Activated naive CD4-positive, alpha-beta T cell treated with anti-CD3 and anti-CD28 coated beads, Interleukin-2, amount 50 U/mL, for 72 hours (primary cell): Measurements from ENCODE around the gene SND1. TPM values are rescaled to one million over a fixed set of nuclear protein-coding genes. Genes with fewer than 3 reads are reported as not detected.

Source experiments
- ATAC-seq, 2 donors: fragments of 150-1000 bp; cut with Tn5 transposase; 2 replicates each; pipeline ENCODE4 v1.10.0; 2021; ENCODE audit warnings: mild to moderate bottlenecking in 2 of 2, moderate library complexity in 2 of 2
- DNase-seq, 2 donors: peaks; one replicate each; pipeline ENCODE4 v3.0.0; 2021 to 2022; ENCODE audit warnings: low spot score in 2 of 2
- H3K27ac Mint-ChIP-seq, 2 donors: one replicate each; pipeline ENCODE4 v1.8.0; 2022; ENCODE audit warnings: mild to moderate bottlenecking in 2 of 2, mixed read lengths in 2 of 2
- H3K36me3 Mint-ChIP-seq, 2 donors: one replicate each; pipeline ENCODE4 v1.8.0; 2022; ENCODE audit warnings: mixed read lengths in 2 of 2
- H3K9me3 Mint-ChIP-seq, 2 donors: one replicate each; pipeline ENCODE4 v1.8.0; 2022; ENCODE audit warnings: mixed read lengths in 2 of 2
- total RNA-seq, 2 donors: library from RNA; stranded (reverse); gene quantifications; one replicate each; pipeline ENCODE4 v1.2.3, GENCODE V29; 2022

The SND1 gene
- total RNA-seq, 2 donors from 2014 or later, result 175 to 246 TPM

DNA sequence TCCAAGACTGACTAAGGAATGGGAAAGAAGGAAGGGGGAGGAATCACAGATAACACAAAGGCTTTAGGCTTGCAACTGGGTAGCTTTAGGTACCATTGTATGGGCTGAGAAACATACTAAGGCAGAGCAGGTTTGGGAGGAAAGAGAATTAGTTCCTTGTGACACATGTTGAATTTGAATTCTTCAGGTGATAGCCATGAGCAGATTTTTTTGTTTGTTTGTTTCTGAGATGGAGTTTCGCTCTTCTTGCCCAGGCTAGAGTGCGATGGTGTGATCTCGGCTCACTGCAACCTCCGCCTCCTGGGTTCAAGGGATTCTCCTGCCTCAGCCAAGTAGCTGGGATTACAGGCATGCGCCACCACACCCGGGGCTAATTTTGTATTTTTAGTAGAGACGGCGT, 4.4 kb upstream of the SND1 start:
- ATAC-seq (no peak), DNase-seq (no peak)
- H3K27ac Mint-ChIP-seq, result no peak overlapping the region
- peaks cover 7 to 12% of the 10 kb centered on the region in 2 donors for H3K36me3 Mint-ChIP-seq
- no peaks in the 10 kb centered on the region for H3K9me3 Mint-ChIP-seq

DNA sequence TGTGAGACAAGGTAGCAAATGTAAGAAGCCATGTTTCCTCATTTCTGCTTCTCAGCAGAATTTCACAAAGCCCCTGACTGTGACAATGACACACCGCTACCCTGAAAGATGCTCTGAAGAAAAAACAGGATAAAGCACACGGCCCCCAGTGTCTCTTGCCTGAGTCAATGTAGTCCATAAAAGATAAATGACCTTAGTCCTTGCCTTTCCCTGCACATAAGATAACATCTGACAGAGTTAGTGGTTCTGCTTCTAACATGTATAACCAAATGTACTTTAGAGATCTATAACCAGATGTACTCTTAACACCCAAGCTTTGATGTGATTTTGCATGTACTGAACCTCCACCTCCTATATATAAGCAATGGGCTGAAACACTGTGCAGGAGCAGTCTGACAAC, 3.0 kb upstream of the SND1 start:
- no peak overlapping the region for H3K27ac Mint-ChIP-seq
- H3K9me3 Mint-ChIP-seq, result no peaks in the 10 kb centered on the region
- ATAC-seq, result no peak

DNA sequence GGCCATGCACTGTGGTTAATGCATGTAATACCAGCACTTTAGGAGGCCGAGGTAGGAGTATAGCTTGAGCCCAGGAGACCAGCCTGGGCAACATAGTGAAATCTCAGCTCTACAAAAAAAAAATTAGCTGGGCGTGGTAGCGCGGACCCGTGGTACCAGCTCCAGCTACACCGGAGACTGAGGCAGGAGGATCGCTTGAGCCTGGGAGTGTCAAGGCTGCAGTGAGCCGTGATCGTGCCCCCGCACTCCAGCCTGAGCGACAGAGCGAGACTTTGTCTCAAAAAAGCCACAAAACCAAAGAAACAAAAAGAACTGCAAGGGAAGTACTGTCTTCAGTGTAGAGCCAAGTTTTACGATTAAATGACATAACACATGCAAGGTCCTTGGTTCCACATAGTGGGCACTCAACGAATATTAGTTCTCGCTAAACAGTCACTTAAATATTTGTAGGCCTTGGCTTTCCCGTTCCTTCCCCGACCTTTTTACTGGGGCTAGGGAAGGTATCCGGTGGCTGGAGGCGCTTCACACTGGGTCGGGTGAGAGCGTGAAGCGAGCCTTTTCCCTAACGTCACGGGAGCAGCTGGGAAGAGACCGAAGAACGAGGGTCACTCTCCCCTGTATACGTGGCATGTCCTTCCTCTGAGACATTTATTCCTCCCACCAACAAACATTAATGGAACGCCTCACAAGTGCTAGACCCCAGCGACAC, 993 bp upstream of the SND1 start:
- ATAC-seq (no peak), DNase-seq (peak in 1 of 2 donors; percentile 9)
- Mint-ChIP-seq H3K36me3 (peaks cover 22 to 24% of the 10 kb centered on the region in 2 donors), H3K27ac (peak overlapping the region in 1 of 2 donors; percentile 100), H3K9me3 (no peaks in the 10 kb centered on the region)

More for the DNA sequence above, 3.0 kb upstream of the SND1 start:
- peaks cover 11 to 20% of the 10 kb centered on the region in 2 donors for H3K36me3 Mint-ChIP-seq
- DNase-seq, result no peak

DNA sequence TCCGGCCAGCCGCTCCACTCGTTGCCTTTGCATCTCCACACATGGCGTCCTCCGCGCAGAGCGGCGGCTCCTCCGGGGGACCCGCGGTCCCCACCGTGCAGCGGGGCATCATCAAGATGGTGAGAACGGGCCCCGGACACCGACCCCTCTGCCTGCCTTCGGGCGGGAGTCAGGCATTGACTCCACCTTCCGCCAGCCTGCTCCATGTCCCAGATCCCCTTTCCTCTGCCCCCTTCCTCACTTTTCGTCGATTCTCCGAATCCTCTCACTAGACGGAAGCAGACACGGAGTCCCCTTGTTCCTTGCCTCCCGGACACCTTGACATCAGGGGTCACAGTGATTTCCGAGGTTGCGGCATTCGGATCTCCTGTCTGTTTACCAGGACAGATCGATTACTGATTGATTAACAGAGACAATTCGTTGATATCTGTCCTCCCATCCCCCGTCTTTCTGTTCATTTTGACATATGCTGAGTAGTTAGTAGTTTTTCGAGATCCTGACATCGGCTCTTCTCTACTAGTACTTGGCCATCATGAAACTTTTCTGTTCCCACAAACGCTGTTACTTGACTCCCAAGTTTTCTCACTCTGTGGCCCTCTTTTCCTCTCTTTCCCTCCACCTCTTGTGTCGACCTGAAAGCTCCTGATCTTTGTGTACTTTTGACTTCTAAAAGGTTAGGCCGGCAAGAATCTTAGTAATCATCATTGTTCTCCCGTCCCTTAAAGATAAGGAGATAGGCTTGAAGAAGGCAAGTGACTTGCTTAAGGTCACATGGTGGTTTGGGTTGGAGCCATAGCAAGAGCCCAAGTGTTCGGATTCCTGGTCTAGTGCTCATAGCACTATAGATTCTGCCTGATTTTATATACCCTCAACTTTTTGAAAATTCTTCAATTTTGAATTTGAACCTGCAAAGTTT, 597 bp downstream of the SND1 start:
- peak overlapping the region in 1 of 2 donors; percentile 100 for H3K27ac Mint-ChIP-seq
- H3K36me3 Mint-ChIP-seq, result peaks cover 22 to 33% of the 10 kb centered on the region in 2 donors
- H3K9me3 Mint-ChIP-seq, result no peaks in the 10 kb centered on the region
- no peak for DNase-seq
- peak; percentile 13 to 21 for ATAC-seq

DNA sequence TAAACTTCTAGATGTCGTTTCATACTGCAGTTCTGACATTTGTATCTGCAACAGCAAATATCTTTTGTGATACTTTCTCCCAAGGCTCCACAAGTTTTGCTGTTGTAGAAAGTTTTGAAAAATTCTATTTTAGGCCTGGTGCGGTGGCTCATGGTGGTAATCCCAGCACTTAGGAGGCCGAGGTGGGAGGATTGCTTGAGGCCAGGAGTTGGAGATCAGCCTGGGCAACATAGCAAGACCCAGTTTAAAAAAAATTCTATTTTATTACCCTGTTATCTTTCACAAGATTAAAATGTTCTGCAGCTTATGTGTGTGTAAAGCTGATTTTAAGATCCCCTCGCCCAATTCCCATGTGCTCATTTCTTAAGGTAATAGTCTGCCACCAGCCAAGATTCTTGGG, 1.4 kb downstream of the SND1 start:
- no peak for ATAC-seq
- H3K36me3 Mint-ChIP-seq, result peaks cover 22 to 34% of the 10 kb centered on the region in 2 donors
- DNase-seq, result no peak
- H3K27ac Mint-ChIP-seq, result peak overlapping the region in 1 of 2 donors; percentile 66
- H3K9me3 Mint-ChIP-seq, result no peaks in the 10 kb centered on the region

DNA sequence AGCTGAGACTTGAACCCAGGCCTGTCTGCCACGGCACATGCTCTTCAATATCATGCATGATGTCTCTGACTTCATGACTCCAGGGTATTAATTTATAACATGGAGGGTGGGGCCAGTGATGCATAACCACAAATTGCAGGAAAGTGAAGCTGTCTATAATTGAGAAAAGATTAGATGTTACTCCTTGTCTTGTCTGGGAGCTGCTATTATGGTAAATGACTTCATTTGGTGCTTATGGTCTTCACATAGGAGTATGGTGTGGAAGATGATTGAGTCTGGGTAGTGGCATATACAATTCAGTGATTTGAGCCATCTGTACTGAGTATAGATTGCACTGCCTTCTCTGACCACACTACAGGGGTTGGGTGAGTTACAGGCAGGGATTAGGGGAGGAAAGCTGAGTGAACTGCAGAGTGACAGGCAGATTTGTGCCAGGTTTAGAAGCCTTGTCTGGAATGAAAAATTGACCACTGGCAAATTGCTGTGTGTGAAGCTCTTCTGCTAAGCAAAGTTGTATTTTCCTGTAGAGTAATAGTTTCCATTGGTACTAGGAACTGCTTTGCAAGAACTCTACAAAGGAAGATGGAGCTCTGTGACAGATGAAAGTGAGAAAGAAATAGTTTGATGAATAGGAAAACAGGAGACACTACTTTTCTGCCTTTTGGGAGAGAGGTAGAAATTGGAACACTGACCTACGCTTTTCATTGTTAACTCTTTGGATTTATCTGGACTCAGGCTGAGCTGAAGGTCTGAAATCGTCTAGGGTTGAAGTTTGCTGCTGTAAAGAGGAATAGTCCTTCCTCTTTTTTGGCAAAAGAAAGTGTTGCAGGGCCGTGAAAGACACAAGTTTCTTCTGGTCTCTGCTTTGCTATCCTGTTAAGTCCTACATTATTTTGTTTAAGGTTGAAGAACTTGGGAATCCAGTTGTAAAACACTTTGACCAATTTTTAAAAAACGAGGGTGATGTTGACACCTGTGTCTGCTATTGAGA, 2.7 kb downstream of the SND1 start:
- DNase-seq (peak in 1 of 2 donors; percentile 14), ATAC-seq (no peak)
- Mint-ChIP-seq H3K9me3 (no peaks in the 10 kb centered on the region), H3K36me3 (peaks cover 22 to 45% of the 10 kb centered on the region in 2 donors), H3K27ac (peak overlapping the region in 1 of 2 donors; percentile 26)

DNA sequence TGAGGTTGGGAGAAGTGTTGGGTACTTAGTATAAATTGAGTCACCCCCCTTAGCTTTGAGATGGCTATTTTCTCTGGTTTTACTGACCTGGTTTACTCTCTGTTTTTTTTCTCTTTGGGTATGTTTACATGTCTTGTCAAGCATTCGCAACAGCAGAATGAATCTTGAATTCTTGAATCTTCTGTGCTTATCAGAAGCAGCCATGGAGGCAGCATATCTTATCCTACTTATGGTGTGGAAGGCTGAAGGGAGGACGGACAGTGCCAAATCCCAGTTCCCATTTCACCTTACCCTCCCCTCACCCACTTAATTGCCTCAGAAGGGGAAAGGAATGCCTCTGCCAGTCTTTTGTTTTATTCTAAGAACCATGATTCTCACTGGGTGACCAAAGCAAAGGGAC, 3.7 kb downstream of the SND1 start:
- no peak for DNase-seq
- ATAC-seq, result no peak
- Mint-ChIP-seq H3K9me3 (no peaks in the 10 kb centered on the region), H3K27ac (no peak overlapping the region), H3K36me3 (peaks cover 22 to 48% of the 10 kb centered on the region in 2 donors)

DNA sequence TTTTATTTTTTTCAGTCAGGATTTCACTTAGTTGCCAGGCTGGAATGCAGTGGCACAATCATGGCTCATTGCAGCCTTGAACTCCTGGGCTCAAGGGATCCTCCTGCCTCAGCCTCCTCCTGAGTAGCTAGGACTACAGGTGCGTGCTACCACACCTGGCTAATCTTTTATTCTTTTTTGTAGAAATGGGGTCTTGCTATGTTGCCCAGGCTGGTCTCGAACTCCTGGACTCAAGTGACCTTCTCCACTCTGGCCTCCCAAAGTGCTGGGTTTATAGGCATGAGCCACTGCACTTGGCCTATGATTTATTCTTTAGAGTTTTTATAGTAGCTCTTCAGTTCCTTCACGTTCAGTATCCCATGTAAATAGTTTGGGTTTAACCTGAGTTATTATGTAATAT, 5.5 kb downstream of the SND1 start:
- H3K9me3 Mint-ChIP-seq, result no peaks in the 10 kb centered on the region
- DNase-seq (no peak), ATAC-seq (no peak)
- no peak overlapping the region for H3K27ac Mint-ChIP-seq
- peaks cover 17 to 52% of the 10 kb centered on the region in 2 donors for H3K36me3 Mint-ChIP-seq

DNA sequence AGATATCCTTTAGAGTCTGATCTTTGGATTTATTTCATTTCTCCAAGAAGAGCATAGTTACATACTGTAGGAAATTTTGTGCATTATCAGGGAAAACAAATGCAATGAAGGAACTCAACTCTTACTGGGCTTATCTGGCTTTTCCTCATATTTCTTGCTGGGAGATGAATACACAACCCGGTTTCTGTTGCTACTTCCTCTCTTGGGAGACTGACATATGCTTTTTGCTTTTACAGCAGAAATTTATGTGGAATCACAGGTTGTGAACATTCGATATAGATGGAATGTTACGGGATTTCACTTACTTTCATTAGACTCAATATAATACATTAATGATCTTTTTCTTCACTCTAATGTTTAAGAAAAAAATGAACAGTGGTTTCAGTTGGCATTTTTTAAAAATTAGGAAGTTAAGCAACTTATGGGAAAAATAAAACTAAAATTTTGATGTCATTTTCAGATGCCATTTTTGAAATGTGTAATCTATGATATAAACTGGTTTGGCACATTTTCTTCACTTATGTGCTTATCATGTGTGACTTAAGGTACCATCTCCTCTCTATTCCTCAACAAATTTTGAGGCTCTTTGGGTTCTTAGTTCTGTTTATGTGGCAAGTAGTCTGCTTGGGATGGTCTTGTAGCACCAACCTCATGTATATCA, 7.1 kb downstream of the SND1 start:
- ATAC-seq, result no peak
- Mint-ChIP-seq H3K27ac (no peak overlapping the region), H3K36me3 (peaks cover 8 to 52% of the 10 kb centered on the region in 2 donors), H3K9me3 (no peaks in the 10 kb centered on the region)
- DNase-seq, result no peak

DNA sequence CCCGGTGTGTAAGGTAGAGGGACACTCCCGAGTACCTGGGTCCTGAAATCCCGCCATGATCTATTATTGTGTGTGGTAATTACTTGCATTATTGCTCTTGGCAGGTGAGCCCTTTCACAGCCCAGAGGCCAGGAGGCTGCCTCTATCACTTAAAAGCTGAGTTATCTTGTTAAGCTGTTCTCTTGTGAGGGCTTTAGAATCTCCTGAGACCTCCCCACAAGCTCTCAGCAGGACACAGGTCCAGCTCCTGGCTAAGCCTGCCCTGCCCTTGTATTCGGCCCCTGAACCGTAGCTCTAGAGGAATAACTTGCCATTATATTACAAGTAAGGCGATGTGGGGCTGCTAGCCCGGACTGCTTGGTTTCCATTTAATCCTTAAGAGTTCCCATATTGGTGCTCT, 13.9 kb downstream of the SND1 start:
- H3K27ac Mint-ChIP-seq, result peak overlapping the region in 1 of 2 donors; percentile 94
- no peaks in the 10 kb centered on the region for H3K9me3 Mint-ChIP-seq
- ATAC-seq (no peak), DNase-seq (no peak)
- H3K36me3 Mint-ChIP-seq, result peaks cover 11 to 44% of the 10 kb centered on the region in 2 donors

DNA sequence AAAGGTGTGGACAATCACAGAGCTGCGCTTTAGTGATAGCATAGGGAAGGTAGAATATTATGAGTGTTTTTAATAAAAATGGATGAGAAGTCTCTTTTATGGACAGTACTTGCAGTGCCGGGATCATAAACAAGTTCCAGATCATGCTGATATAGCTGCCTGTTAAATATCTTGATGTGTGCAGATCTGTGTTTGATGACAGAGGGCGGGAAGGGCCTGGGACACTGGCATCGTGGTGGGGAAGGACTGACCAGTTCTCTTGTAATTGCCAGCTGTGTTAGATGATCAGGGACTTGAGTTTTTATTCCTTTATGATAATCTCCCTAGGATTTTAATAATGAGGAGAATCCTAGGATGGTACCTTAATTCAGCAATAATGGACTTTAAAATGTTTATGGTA, 14.6 kb downstream of the SND1 start:
- peaks cover 5 to 40% of the 10 kb centered on the region in 2 donors for H3K36me3 Mint-ChIP-seq
- no peak for DNase-seq
- H3K27ac Mint-ChIP-seq, result peak overlapping the region; percentile 62 to 94
- no peaks in the 10 kb centered on the region for H3K9me3 Mint-ChIP-seq
- ATAC-seq, result no peak

DNA sequence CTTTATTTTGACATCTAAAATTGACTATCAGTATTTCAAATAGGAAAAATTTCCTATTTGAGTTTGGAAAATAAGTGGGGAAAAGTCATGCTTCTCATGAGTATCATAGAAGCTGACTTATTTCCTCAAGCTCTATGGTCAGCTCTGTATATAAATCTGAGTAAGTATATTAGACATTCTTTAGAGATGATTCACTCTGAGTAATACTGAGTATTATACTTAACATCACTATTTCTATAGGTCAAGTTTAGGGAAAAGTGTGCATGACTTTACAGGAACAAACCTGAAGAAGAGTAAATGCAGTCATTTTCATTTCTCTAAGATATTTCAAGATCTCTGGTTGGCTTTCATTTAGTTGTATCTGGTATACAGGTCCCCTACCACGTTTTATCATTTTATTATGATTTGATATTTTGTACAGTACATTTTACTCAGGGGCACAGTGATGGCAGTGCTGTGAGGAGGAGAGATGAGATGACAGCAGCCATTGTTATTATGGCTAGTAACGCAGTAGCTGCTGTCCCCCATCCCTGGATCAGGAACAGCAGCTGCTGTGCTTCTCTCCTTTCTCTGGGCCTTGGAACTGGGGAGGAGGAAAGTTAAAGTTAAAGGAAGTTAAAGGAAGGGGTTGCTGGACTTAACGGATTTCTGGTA, 15.2 kb downstream of the SND1 start:
- ATAC-seq (peak; percentile 80 to 93), DNase-seq (no peak)
- Mint-ChIP-seq H3K36me3 (peaks cover 5 to 45% of the 10 kb centered on the region in 2 donors), H3K9me3 (no peaks in the 10 kb centered on the region), H3K27ac (peak overlapping the region; percentile 92 to 94)

DNA sequence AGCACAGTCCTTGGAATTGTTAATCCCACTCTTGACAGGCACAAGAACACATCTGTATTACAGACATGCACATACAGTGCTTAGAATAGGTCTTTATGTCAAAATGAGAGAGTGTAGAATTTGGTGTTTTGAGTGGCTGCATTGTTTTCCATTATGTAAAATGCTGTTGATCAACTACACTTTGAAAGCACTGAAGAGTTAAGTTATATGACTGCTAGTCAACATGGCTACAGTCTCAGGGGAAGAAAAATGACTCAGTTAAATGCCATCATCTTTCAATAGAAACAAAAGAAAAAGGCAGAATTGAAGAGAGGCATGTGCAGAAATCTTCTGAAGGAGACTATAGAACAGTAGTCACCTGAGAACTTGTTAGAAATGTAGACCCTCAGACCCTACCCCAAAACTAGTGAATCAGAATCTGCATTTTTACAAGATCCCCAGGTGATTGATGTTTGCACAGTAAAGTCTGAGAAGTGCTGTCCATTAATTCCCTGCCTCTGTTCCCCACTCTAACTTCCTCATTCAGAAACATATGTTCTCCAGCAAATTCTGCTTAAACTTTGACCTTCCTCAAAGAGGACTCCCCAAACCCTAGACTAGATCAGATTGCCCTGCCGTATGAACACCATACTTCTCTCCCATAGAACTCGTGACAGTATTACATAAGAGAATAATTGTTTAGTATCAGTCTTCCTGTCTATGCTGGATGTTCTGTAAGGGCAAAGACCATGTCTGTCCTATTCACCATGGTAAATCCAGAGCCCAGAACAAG, 16.0 kb downstream of the SND1 start:
- ATAC-seq (peak; percentile 43 to 74), DNase-seq (no peak)
- H3K27ac Mint-ChIP-seq, result peak overlapping the region; percentile 92 to 94
- H3K36me3 Mint-ChIP-seq, result peaks cover 5 to 46% of the 10 kb centered on the region in 2 donors
- no peaks in the 10 kb centered on the region for H3K9me3 Mint-ChIP-seq

DNA sequence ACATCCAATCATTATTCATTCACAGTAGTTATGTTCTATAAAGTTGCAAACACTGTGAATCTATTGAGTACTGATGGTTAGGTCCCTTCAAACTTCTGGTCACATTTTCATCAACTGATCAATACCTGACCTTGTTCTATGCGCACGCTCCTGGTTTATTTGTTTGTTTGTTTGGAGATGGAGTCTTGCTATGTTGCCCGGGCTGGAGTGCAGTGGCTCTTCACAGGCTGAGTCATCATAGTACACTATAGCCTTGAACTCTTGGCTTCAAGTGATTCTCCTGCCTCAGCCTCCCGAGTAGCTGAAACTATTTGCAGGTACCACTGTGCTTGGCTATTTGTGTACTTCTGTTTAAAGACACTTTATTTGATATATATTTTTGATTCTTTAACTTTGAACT, 19.3 kb downstream of the SND1 start:
- peaks cover 14 to 54% of the 10 kb centered on the region in 2 donors for H3K36me3 Mint-ChIP-seq
- no peaks in the 10 kb centered on the region for H3K9me3 Mint-ChIP-seq
- no peak overlapping the region for H3K27ac Mint-ChIP-seq
- DNase-seq (no peak), ATAC-seq (no peak)

DNA sequence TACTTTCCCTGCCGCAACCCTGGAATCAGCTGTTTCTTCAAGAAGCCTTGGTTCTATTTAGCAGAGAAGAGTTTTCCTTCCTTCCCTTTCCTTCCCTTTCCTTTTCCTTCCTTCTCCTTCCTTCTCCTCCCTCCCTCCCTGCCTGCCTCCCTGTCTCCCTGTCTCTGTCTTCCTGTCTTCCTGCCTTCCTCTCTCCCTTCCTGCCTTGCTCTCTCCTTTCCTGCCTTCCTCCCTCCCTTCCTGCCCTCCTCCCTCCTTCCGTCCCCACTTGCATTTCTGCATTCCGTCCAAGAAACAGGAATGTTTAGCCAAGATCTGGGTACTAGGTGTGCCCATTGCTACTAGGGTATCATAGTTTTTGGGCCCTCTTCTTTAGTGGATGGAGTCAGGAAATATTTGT, 21.9 kb downstream of the SND1 start:
- Mint-ChIP-seq H3K27ac (no peak overlapping the region), H3K36me3 (peaks cover 24 to 70% of the 10 kb centered on the region in 2 donors)

More for the DNA sequence above, 21.9 kb downstream of the SND1 start:
- no peak for ATAC-seq
- DNase-seq, result no peak
- no peaks in the 10 kb centered on the region for H3K9me3 Mint-ChIP-seq
